Subcutaneous adipose tissue (tissue), 4 donors: ENCODE measurements around the gene MYLK3. TPM values are rescaled to one million over a fixed set of nuclear protein-coding genes. Genes with fewer than 3 reads are reported as not detected.

ENCODE experiments used
- CTCF ChIP-seq: fragments of 450-650 bp; IDR thresholded peaks from one replicate; pipeline ENCODE4 v1.5.1; 2016; ENCODE audit warnings: low read depth, mild to moderate bottlenecking, control low read depth, antibody characterized with exemption, moderate library complexity
- total RNA-seq, 4 donors: library from RNA; depleted of rRNA; stranded (reverse); fragments of >200 nt; gene quantifications; one replicate each; pipeline ENCODE4 v1.1.0, GENCODE V29; 2016

MYLK3 gene
- total RNA-seq, 4 donors from 2014 or later: 0.17 to 2.6 (median 0.49) TPM

DNA sequence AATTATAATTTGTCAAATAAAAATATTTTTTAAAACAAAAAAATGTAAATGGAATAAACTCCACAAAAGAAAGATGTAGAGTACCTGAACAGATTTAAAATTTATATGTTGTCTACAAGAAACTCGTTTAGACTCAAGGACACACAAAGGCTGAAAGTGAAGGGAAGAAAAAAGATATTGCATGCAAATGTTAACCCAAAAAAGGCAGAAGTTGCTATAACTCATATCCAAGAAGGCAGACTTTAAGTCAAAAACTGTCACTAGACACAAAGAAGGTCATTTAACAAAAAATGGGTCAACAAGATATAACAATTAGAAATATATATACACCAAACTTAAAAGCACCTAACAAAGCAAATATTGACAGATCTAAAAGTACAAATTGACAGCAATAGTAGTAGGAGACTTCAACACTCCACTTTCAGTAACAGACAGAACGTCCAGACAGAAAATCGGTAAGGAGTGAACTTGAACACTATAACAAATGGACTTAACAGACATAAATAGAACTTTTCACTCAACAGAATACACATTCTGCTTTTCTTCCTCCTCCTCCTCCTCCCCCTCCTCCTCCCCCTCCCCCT, 40.8 kb upstream of the MYLK3 start:
- TF ChIP-seq CTCF: no peak

GRCh38 chr16:46787909-46788308, 39.8 kb upstream of the MYLK3 start:
- TF ChIP-seq CTCF: no peak

- no peak for TF ChIP-seq CTCF
These were observed 37.1 kb upstream of the MYLK3 start for GRCh38 chr16:46785076-46785845.

DNA sequence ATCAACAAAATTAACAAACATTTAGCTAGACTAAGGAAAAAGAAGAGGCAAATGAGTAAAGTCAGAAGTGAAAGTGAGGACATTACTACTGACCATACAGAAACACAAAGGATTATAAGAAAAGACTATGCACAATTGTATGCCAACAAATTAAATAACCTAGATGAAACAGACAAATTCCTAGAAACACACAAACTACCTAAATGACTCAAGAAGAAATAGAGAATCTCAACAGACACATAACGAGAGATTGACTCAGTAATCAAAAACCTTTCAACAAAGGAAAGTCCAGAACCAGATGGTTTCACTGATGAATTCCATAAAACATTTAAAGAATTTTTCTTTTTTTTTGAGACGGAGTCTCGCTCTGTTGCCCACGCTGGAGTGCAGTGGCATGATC, 35.7 kb upstream of the MYLK3 start:
- TF ChIP-seq CTCF: no peak

- no peak for TF ChIP-seq CTCF
These were observed 34.2 kb upstream of the MYLK3 start for GRCh38 chr16:46782320-46782719.

DNA sequence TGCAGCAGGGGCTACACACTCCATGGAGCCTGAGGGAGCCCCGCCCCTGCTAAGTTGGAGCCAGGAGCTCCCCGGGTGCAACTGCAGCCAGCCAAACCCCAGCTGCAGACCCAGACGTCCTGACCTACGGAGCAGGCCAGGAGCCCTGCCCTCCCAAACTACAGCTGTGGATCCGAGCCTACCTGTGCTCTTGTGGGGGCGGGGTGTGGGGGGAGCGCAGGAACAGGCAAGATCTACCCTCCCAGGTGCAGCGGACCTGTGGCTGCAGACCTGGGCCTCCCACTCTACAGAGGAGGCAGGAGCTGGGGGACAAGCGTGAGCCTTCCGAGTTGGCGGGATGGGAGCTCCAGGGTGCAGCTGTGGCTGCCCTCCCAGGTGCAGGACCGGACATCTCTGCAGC, 29.7 kb upstream of the MYLK3 start:
- no peak for TF ChIP-seq CTCF

GRCh38 chr16:46775214-46775613, 27.1 kb upstream of the MYLK3 start:
- no peak for TF ChIP-seq CTCF
